ENCODE measurements around the gene ZNF260. TPM values are rescaled to one million over a fixed set of nuclear protein-coding genes. Genes with fewer than 3 reads are reported as not detected.
A peak's percentile ranks its signal among the peaks of the same experiment; 100 is the strongest.

The ZNF260 gene
- total and polyA plus RNA-seq, 2 of the 13 experiments (the other 11 are each of a cell fraction or from before 2014, with no cell fraction given) = 2.8 to 10.5 TPM

DNA sequence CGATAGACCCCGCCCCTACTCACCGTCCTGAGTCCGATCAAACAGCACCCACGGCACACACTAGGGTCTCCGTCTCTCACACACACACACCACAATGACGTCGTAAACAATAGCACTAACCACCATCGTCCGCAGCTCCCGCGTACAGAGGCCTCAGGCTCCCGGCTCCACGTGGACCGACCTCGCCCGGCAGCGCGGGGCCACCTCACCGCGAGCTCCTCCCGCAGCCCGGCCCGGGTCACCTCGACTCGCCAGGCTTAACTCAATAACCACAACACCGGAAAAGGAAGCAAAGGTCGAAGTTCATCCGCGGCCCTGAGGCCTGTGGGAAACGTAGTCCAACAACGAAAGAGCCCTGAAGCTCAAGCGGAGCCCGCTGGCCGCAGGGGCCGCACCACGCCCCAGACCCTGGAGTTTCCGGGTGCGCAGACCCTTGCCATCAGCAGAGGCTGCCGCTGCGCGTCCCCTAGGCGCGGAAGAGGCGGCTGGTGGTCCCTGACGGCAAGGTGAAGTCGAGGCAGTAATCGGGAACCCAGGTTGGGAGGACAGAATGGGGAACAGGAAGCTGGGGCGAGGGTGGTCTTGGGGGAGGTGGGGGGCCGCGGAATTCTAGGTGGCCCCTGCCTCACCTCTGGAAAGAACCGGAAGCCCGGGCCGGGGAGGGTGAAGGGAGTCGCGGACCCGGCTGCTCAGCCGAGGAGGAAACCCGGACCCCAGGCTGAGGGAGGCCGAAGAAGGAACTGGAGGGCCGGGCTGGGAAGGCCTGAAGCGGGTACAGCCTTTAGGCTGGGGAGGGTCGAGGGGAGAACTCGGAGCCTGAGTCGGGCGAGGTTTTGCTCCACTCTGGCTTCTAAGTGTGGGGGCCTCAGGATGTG, 45.2 kb upstream of the ZNF260 start, which contains the start of gene ZNF529 (continued):
- TF ChIP-seq CCDC6 (CRISPR knock-in tag; IDR thresholded peaks at IDR 0.05) (peak; percentile 89; the same call in 1 of the 2 replicates), IKZF4 (CRISPR knock-in tag; IDR thresholded peaks at IDR 0.05; ENCODE audit: borderline replicate concordance, low read depth, not compliant biosample characterization) (peak; percentile 77), RBAK (CRISPR knock-in tag; IDR thresholded peaks at IDR 0.05) (no peak), ZNF530 (CRISPR knock-in tag; IDR thresholded peaks at IDR 0.05; ENCODE audit: low read depth) (no peak), TBX3 (IDR thresholded peaks at IDR 0.05; ENCODE audit: borderline replicate concordance) (no peak), ZNF781 (CRISPR knock-in tag; IDR thresholded peaks at IDR 0.05; ENCODE audit: borderline replicate concordance, not compliant biosample characterization) (peak; percentile 56), ZNF792 (CRISPR knock-in tag; IDR thresholded peaks at IDR 0.05) (peak; percentile 79), TEAD2 (CRISPR knock-in tag; IDR thresholded peaks at IDR 0.05) (no peak), ZSCAN20 (CRISPR knock-in tag; IDR thresholded peaks at IDR 0.05; ENCODE audit: borderline replicate concordance) (0 out of 2 replicates have a peak, but pooled peaks have one; percentile 40), TRIM22 (IDR thresholded peaks at IDR 0.05) (no peak), ETV5 (CRISPR knock-in tag; IDR thresholded peaks at IDR 0.05; ENCODE audit: borderline replicate concordance) (peak; percentile 77), TARDBP (CRISPR knock-in tag; IDR thresholded peaks at IDR 0.05) (peak; percentile 72), TBX2 (CRISPR knock-in tag; IDR thresholded peaks at IDR 0.05; ENCODE audit: borderline replicate concordance) (peak; percentile 84), NR2C2 (CRISPR knock-in tag; IDR thresholded peaks at IDR 0.05; ENCODE audit: borderline replicate concordance) (peak; percentile 100), ZNF7 (CRISPR knock-in tag; IDR thresholded peaks at IDR 0.05) (no peak), ZNF768 (CRISPR knock-in tag; IDR thresholded peaks at IDR 0.05) (peak; percentile 37; the same call in 1 of the 2 replicates), NR3C1 (CRISPR knock-in tag; IDR thresholded peaks at IDR 0.05) (no peak), KLF6 (CRISPR knock-in tag; IDR thresholded peaks at IDR 0.05) (peak; percentile 82; the same call in 1 of the 2 replicates), LCORL (IDR thresholded peaks at IDR 0.05) (no peak), LCORL (CRISPR knock-in tag; IDR thresholded peaks at IDR 0.05) (peak; percentile 67; the same call in 1 of the 2 replicates), MTA3 (CRISPR knock-in tag; IDR thresholded peaks at IDR 0.05) (no peak), ZNF101 (CRISPR knock-in tag; IDR thresholded peaks at IDR 0.05; ENCODE audit: borderline replicate concordance, low read depth) (no peak)
- TF ChIP-seq, protein P1, sequence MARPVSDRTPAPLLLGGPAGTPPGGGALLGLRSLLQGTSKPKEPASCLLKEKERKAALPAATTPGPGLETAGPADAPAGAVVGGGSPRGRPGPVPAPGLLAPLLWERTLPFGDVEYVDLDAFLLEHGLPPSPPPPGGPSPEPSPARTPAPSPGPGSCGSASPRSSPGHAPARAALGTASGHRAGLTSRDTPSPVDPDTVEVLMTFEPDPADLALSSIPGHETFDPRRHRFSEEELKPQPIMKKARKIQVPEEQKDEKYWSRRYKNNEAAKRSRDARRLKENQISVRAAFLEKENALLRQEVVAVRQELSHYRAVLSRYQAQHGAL (CRISPR knock-in tag; IDR thresholded peaks at IDR 0.05; ENCODE audit: not compliant biosample characterization) = peak; percentile 43
- TF ChIP-seq, protein P2, sequence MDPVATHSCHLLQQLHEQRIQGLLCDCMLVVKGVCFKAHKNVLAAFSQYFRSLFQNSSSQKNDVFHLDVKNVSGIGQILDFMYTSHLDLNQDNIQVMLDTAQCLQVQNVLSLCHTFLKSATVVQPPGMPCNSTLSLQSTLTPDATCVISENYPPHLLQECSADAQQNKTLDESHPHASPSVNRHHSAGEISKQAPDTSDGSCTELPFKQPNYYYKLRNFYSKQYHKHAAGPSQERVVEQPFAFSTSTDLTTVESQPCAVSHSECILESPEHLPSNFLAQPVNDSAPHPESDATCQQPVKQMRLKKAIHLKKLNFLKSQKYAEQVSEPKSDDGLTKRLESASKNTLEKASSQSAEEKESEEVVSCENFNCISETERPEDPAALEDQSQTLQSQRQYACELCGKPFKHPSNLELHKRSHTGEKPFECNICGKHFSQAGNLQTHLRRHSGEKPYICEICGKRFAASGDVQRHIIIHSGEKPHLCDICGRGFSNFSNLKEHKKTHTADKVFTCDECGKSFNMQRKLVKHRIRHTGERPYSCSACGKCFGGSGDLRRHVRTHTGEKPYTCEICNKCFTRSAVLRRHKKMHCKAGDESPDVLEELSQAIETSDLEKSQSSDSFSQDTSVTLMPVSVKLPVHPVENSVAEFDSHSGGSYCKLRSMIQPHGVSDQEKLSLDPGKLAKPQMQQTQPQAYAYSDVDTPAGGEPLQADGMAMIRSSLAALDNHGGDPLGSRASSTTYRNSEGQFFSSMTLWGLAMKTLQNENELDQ (CRISPR knock-in tag; IDR thresholded peaks at IDR 0.05; ENCODE audit: borderline replicate concordance) = no peak
- TF ChIP-seq, protein P3, sequence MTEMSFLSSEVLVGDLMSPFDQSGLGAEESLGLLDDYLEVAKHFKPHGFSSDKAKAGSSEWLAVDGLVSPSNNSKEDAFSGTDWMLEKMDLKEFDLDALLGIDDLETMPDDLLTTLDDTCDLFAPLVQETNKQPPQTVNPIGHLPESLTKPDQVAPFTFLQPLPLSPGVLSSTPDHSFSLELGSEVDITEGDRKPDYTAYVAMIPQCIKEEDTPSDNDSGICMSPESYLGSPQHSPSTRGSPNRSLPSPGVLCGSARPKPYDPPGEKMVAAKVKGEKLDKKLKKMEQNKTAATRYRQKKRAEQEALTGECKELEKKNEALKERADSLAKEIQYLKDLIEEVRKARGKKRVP (CRISPR knock-in tag; IDR thresholded peaks at IDR 0.05) = peak in 1 of 2 experiments; percentile 65; a peak in 1 of 4 replicates

Data from HepG2 (cell line).